Stimulated activated CD4-positive, alpha-beta T cell treated with anti-CD3 and anti-CD28 coated beads, Interleukin-4, amount 100 ng/mL, for 24 hours (primary cell): ENCODE data around the gene TCL1A.
"Not testable (repeated sequence)": the region's sequence is repeated elsewhere in the genome, so short reads cannot be mapped to it uniquely, and the experiment has no call there.

Experiments used
- DNase-seq: peaks from one replicate; pipeline ENCODE4 v3.0.0-alpha.2; 2020

TCL1A gene

GRCh38 chr14:95674613-95675012, 39.3 kb downstream of the TCL1A start:
- no peak for DNase-seq

GRCh38 chr14:95668235-95668772, 45.6 kb downstream of the TCL1A start:
- DNase-seq: no peak

- no peak for DNase-seq
Measured at GRCh38 chr14:95667249-95667693, 46.7 kb downstream of the TCL1A start.

GRCh38 chr14:95666450-95666849, 47.5 kb downstream of the TCL1A start:
- no peak for DNase-seq

- DNase-seq: not testable (repeated sequence)
Measured at GRCh38 chr14:95665530-95665929, 48.4 kb downstream of the TCL1A start.

- no peak for DNase-seq
Measured at GRCh38 chr14:95664546-95664945, 49.4 kb downstream of the TCL1A start.

GRCh38 chr14:95664066-95664465, 49.9 kb downstream of the TCL1A start:
- no peak for DNase-seq

- no peak for DNase-seq
Measured at GRCh38 chr14:95663226-95663797, 50.6 kb downstream of the TCL1A start.

GRCh38 chr14:95662376-95663186, 51.3 kb downstream of the TCL1A start:
- no peak for DNase-seq

- no peak for DNase-seq
Measured at GRCh38 chr14:95660651-95661515, 53.0 kb downstream of the TCL1A start.

- no peak for DNase-seq
Measured at GRCh38 chr14:95659990-95660385, 53.9 kb downstream of the TCL1A start.
